Adrenal gland (tissue), 12 donors: ENCODE results near the gene SV2A. TPM values are rescaled to one million over a fixed set of nuclear protein-coding genes. Genes with fewer than 3 reads are reported as not detected.
"Not testable (repeated sequence)": the region's sequence is repeated elsewhere in the genome, so short reads cannot be mapped to it uniquely, and the experiment has no call there.

Experiments used
- DNase-seq, 7 donors: peaks; one replicate each; pipeline ENCODE4 v3.0.0-alpha.2; 2019 to 2020
- H3K27ac ChIP-seq, 5 donors: fragments of 200-600 bp; sonication (generic) in 4 of 5; 1 replicate in 3 of 5; 2 replicates in 2 of 5; pipeline versions ENCODE4 v1.5.1 to v1.8.0; 2016 to 2020; ENCODE audit warnings: mild to moderate bottlenecking in 1 of 5
- H3K27me3 ChIP-seq: fragments of 200-600 bp; 2 replicates; pipeline ENCODE4 v1.8.0; 2021
- H3K36me3 ChIP-seq, 2 donors: fragments of 200-600 bp; replicated peaks in 1 of 2; 1 replicate in 1 of 2; 2 replicates in 1 of 2; pipeline versions ENCODE4 v1.5.1 to v1.8.0; 2018 to 2022
- H3K4me1 ChIP-seq, 2 donors: fragments of 200-600 bp; replicated peaks in 1 of 2; 1 replicate in 1 of 2; 2 replicates in 1 of 2; pipeline versions ENCODE4 v1.5.1 to v1.8.0; 2018 to 2021
- H3K4me3 ChIP-seq, 4 donors: fragments of 200-600 bp; sonication (generic) in 3 of 4; one replicate each; pipeline ENCODE4 v1.5.1; 2016 to 2018
- H3K9me3 ChIP-seq, 3 donors: fragments of 200-600 bp; sonication (generic) in 1 of 3; replicated peaks in 1 of 3; 1 replicate in 2 of 3; 2 replicates in 1 of 3; pipeline versions ENCODE4 v1.5.1 to v1.8.0; 2016 to 2021
- CTCF ChIP-seq, 6 experiments: fragments of 450-650 bp in 4 of 6; fragments of 200-600 bp in 2 of 6; sonication (generic) in 1 of 6; IDR thresholded peaks; 1 replicate in 5 of 6; 2 replicates in 1 of 6; pipeline versions ENCODE4 v1.5.1 to v1.8.0; 2016 to 2021; ENCODE audit warnings: antibody characterized with exemption in 6 of 6, mild to moderate bottlenecking in 2 of 6, moderate library complexity in 1 of 6
- POLR2A ChIP-seq, 2 donors: fragments of 450-650 bp; IDR thresholded peaks; one replicate each; pipeline ENCODE4 v1.6.1; 2017; ENCODE audit warnings: antibody characterized with exemption in 2 of 2, mild to moderate bottlenecking in 2 of 2, moderate library complexity in 1 of 2
- WGBS, 4 donors: extraction: QIAGEN DNeasy Blood & Tissue Kit in 2 of 4; methylation state at CpG; one replicate each; pipeline versions ENCODE4 v1.1.5 to v1.1.7; 2013 to 2017; 5-methylcytosine and 5-hydroxymethylcytosine counted together
- intact Hi-C, 2 donors: fragments of 100-400 bp; cut with DNase I; formaldehyde crosslinking; loops; one replicate each; pipeline versions ENCODE4 v1.14.1 to v1.15.0; 2022 to 2023
- polyA plus RNA-seq, 3 donors: library from polyadenylated mRNA; stranded (reverse); fragments of 200-250 nt in 2 of 3; fragments of 350-450 nt in 1 of 3; fragmentation: Illumina TruSeq in 1 of 3; extraction: RNeasy Lipid Tissue Mini Kit (QIAGEN cat#74804) in 1 of 3; gene quantifications; one replicate each; pipeline ENCODE4 v1.2.3, GENCODE V29; 2013 to 2014
- total RNA-seq, 9 donors: library from RNA; depleted of rRNA in 4 of 9; stranded (reverse); fragments of >200 nt in 4 of 9; fragments of 120-200 nt in 1 of 9; fragmentation: NEBNext Ultra II Directional in 1 of 9; extraction: Animal tissue kit (Norgen Biotek cat#: 25700) in 1 of 9; gene quantifications; one replicate each; pipeline versions ENCODE4 v1.1.0 to v1.2.4, GENCODE V29; 2013 to 2023
- donor health status: healthy with polysubstance abuse.
- donor health status: Bipolar disorder and iron deficiency.
- donor health status: DM: yes; HTN: yes; CAD: no.
- donor health status: DM: no; HTN: no; CAD: no.
- donor health status: DM: no; HTN: no; CAD: no.
- donor health status: DM: yes; HTN: yes; CAD: no.

The SV2A gene
- total and polyA plus RNA-seq, 12 donors: 2.8 to 31.8 (median 10.6) TPM

DNA sequence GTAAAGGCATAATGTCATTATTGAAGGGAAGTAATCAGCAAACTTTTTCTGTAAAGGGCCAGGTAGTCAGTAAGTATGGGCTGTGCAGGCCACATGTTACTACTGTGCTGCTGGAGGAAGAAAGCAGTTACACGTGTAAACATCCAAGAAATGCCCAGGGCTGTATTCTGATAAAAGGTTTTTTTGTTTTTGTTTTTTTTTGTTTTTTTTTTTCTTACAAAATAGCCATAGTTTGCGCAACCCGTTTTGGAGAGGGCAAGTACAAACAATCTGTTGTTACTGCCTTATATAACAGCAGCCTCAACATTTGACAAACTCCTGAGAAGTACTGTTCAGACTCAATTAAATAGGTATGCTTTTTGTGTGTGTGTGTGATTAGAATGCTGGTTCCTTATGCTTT, 45.7 kb upstream of the SV2A start:
- no peak overlapping the region for H3K4me3 ChIP-seq
- no peaks in the 10 kb centered on the region for H3K9me3 ChIP-seq
- intact Hi-C loops: loop anchor here (5.0 to 10.0 kb wide), 3 partner anchors 89 to 221 kb away; no protein-coding TSS in a partner anchor
- peaks cover 16 to 20% of the 10 kb centered on the region in 2 donors for H3K4me1 ChIP-seq
- TF ChIP-seq POLR2A (IDR thresholded peaks at IDR 0.05) (no peak), CTCF (IDR thresholded peaks at IDR 0.05) (no peak)
- H3K36me3 ChIP-seq: peaks cover 0 to 44% of the 10 kb centered on the region in 2 donors
- DNase-seq: peak in 1 of 7 donors; percentile 34
- 19 to 38% (median 33%) methylated on average over 3 of the region's 3 CpGs for WGBS, 4 donors
- no peaks in the 10 kb centered on the region for H3K27me3 ChIP-seq
- H3K27ac ChIP-seq: peak overlapping the region in 3 of 5 donors; percentile 27 to 72 (median 52)

- WGBS, 4 donors: 41 to 61% (median 58%) methylated on average over 2 of the region's 2 CpGs
- Histone ChIP-seq H3K36me3 (peaks cover 0 to 48% of the 10 kb centered on the region in 2 donors), H3K27ac (peak overlapping the region in 4 of 5 donors; percentile 48 to 75 (median 62)), H3K4me1 (peaks cover 16 to 20% of the 10 kb centered on the region in 2 donors), H3K27me3 (no peaks in the 10 kb centered on the region), H3K4me3 (no peak overlapping the region), H3K9me3 (no peaks in the 10 kb centered on the region)
- DNase-seq: no peak
- TF ChIP-seq CTCF (IDR thresholded peaks at IDR 0.05) (no peak), POLR2A (IDR thresholded peaks at IDR 0.05) (no peak)
- intact Hi-C loops: loop anchor here (5.0 to 10.0 kb wide), 3 partner anchors 90 to 222 kb away; no protein-coding TSS in a partner anchor
Measured at GRCh38 chr1:149962736-149963135, 45.1 kb upstream of the SV2A start.

DNA sequence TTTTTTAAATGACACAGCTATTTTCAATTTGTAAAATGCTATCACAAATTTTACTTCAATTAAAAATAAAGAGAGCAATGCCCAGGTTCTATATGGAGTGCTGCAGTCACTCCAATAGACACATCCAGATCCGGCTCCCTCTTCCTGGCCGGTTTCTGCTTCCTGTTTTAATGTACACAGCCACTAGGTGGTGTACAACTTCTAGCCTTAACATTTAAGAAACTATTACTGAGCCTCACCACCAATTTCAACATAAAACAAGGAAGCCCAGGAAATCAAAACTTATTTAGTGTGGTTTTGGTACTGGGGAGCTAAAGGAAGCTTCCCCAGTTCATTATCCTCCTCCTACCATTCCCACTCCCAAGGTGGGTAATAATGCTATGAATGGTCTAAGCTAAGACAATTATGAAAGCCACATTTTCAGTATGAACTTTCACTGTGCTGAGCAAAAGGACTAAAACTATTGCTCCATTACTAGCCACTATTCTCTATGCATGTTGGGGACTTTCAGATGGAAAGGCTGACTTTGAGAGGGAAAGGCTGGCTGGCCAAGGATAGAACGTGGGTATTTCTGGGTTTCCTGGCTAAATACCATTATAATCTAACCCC, 44.5 kb upstream of the SV2A start:
- H3K4me1 ChIP-seq: peaks cover 16 to 20% of the 10 kb centered on the region in 2 donors
- H3K27ac ChIP-seq: peak overlapping the region in 4 of 5 donors; percentile 48 to 75 (median 62)
- H3K9me3 ChIP-seq: no peaks in the 10 kb centered on the region
- intact Hi-C loops: loop anchor here (5.0 to 10.0 kb wide), 3 partner anchors 90 to 223 kb away; no protein-coding TSS in a partner anchor
- no peaks in the 10 kb centered on the region for H3K27me3 ChIP-seq
- DNase-seq: peak in 6 of 7 donors; percentile 55 to 86 (median 64)
- H3K36me3 ChIP-seq: peaks cover 0 to 46% of the 10 kb centered on the region in 2 donors
- H3K4me3 ChIP-seq: no peak overlapping the region
- 11 to 19% (median 15%) methylated on average over 3 of the region's 3 CpGs for WGBS, 4 donors
- no peak for TF ChIP-seq POLR2A (IDR thresholded peaks at IDR 0.05)
- peak; percentile 67 to 90 (median 84) for TF ChIP-seq CTCF (IDR thresholded peaks at IDR 0.05)

GRCh38 chr1:149957548-149957947, 39.9 kb upstream of the SV2A start:
- H3K27ac ChIP-seq, H3K4me3 ChIP-seq, DNase-seq, intact Hi-C loops, H3K27me3 ChIP-seq, H3K9me3 ChIP-seq, H3K4me1 ChIP-seq: not testable (repeated sequence)
- WGBS, 4 donors: 95 to 100% (median 98%) methylated on average over 9 to 14 of the region's 14 CpGs
- H3K36me3 ChIP-seq: peaks cover 0 to 23% of the 10 kb centered on the region in 2 donors

GRCh38 chr1:149949911-149950310, 32.3 kb upstream of the SV2A start:
- WGBS, 4 donors: 58 to 75% (median 64%) methylated on average over 6 of the region's 6 CpGs
- intact Hi-C loops: no loop called here
- Histone ChIP-seq H3K27me3 (no peaks in the 10 kb centered on the region), H3K9me3 (no peaks in the 10 kb centered on the region), H3K4me1 (no peaks in the 10 kb centered on the region), H3K27ac (no peak overlapping the region), H3K36me3 (peaks cover 0 to 54% of the 10 kb centered on the region in 2 donors), H3K4me3 (no peak overlapping the region)
- DNase-seq: no peak
- TF ChIP-seq POLR2A (IDR thresholded peaks at IDR 0.05) (no peak), CTCF (IDR thresholded peaks at IDR 0.05) (no peak)
